Activated T-helper 2 cell treated with anti-CD3 and anti-CD28 coated beads, Interferon-gamma antibody, Interleukin-2, Interleukin-4, amounts not matched to agents 10 μg/mL and 5 μg/mL and 100 μg/mL, durations not matched to agents 14 hours and 24 hours and 36 hours (primary cell): ENCODE measurements around the gene USP15. TPM values are rescaled to one million over a fixed set of nuclear protein-coding genes. Genes with fewer than 3 reads are reported as not detected.
"Not testable (repeated sequence)": the region's sequence is repeated elsewhere in the genome, so short reads cannot be mapped to it uniquely, and the experiment has no call there.

Experiments
- DNase-seq: peaks from one replicate; pipeline ENCODE4 v3.0.0; 2021; ENCODE audit warnings: low spot score
- H3K27ac Mint-ChIP-seq: one replicate; pipeline ENCODE4 v1.8.0; 2021; ENCODE audit warnings: mixed read lengths
- H3K27me3 Mint-ChIP-seq: one replicate; pipeline ENCODE4 v1.8.0; 2021; ENCODE audit warnings: low read depth, mixed read lengths
- H3K36me3 Mint-ChIP-seq: one replicate; pipeline ENCODE4 v1.8.0; 2021; ENCODE audit warnings: low read depth, mixed read lengths
- H3K4me1 Mint-ChIP-seq: one replicate; pipeline ENCODE4 v1.8.0; 2021; ENCODE audit warnings: low read depth, mixed read lengths
- H3K4me3 Mint-ChIP-seq: one replicate; pipeline ENCODE4 v1.8.0; 2021; ENCODE audit warnings: low read depth, mild to moderate bottlenecking, moderate library complexity, mixed read lengths
- H3K9me3 Mint-ChIP-seq: one replicate; pipeline ENCODE4 v1.8.0; 2021; ENCODE audit warnings: mixed read lengths
- intact Hi-C: fragments of 100-400 bp; cut with micrococcal nuclease; formaldehyde crosslinking; loops from one replicate; pipeline ENCODE4 v1.15.1; 2023
- total RNA-seq: library from RNA; stranded (reverse); gene quantifications from 2 replicates; pipeline ENCODE4 v1.2.3, GENCODE V29; 2022

USP15 gene
- total RNA-seq, 1 donor from 2014 or later = 82.4 TPM

GRCh38 chr12:62345667-62346066 is 85.5 kb downstream of the USP15 start:
- Mint-ChIP-seq H3K27me3 (no peaks in the 10 kb centered on the region), H3K27ac (no peak overlapping the region), H3K4me1 (peaks cover 14% of the 10 kb centered on the region), H3K4me3 (no peak overlapping the region), H3K36me3 (peaks cover 69% of the 10 kb centered on the region), H3K9me3 (peaks cover 21% of the 10 kb centered on the region)
- intact Hi-C loops = loop anchor here (5.0 kb wide), 2 partner anchors 43 to 83 kb away; partner anchors contain the start of gene USP15
- DNase-seq = no peak

- H3K27ac Mint-ChIP-seq = no peak overlapping the region
- intact Hi-C loops = loop anchor here (5.0 kb wide), 2 partner anchors 45 to 85 kb away; partner anchors contain the start of gene USP15
- no peaks in the 10 kb centered on the region for H3K27me3 Mint-ChIP-seq
- H3K4me1 Mint-ChIP-seq = peaks cover 12% of the 10 kb centered on the region
- H3K36me3 Mint-ChIP-seq = peaks cover 59% of the 10 kb centered on the region
- no peak overlapping the region for H3K4me3 Mint-ChIP-seq
- DNase-seq = no peak
- H3K9me3 Mint-ChIP-seq = peaks cover 16% of the 10 kb centered on the region
Observed at GRCh38 chr12:62346817-62347216, 86.6 kb downstream of the USP15 start.

GRCh38 chr12:62347922-62348650 is 87.9 kb downstream of the USP15 start:
- intact Hi-C loops = loop anchor here (5.0 kb wide), 2 partner anchors 46 to 86 kb away; partner anchors contain the start of gene USP15

GRCh38 chr12:62350554-62350953 is 90.3 kb downstream of the USP15 start:
- Mint-ChIP-seq H3K4me1 (peaks cover 10% of the 10 kb centered on the region), H3K4me3 (no peak overlapping the region), H3K9me3 (peaks cover 4% of the 10 kb centered on the region), H3K27ac (no peak overlapping the region), H3K27me3 (no peaks in the 10 kb centered on the region), H3K36me3 (peaks cover 35% of the 10 kb centered on the region)
- DNase-seq = no peak
- intact Hi-C loops = no loop called here

More at GRCh38 chr12:62347922-62348650, 87.9 kb downstream of the USP15 start:
- no peak overlapping the region for H3K4me3 Mint-ChIP-seq
- H3K9me3 Mint-ChIP-seq = peaks cover 16% of the 10 kb centered on the region
- H3K4me1 Mint-ChIP-seq = peaks cover 9% of the 10 kb centered on the region
- DNase-seq = no peak
- no peaks in the 10 kb centered on the region for H3K27me3 Mint-ChIP-seq
- no peak overlapping the region for H3K27ac Mint-ChIP-seq
- H3K36me3 Mint-ChIP-seq = peaks cover 46% of the 10 kb centered on the region

GRCh38 chr12:62351326-62351725 is 91.1 kb downstream of the USP15 start:
- Mint-ChIP-seq H3K4me3 (no peak overlapping the region), H3K9me3 (no peaks in the 10 kb centered on the region), H3K27me3 (no peaks in the 10 kb centered on the region), H3K4me1 (peaks cover 12% of the 10 kb centered on the region), H3K27ac (no peak overlapping the region), H3K36me3 (peaks cover 37% of the 10 kb centered on the region)
- no peak for DNase-seq
- intact Hi-C loops = no loop called here

GRCh38 chr12:62361048-62361447 is 100.8 kb downstream of the USP15 start:
- peaks cover 48% of the 10 kb centered on the region for H3K36me3 Mint-ChIP-seq
- no peak overlapping the region for H3K4me3 Mint-ChIP-seq
- DNase-seq = no peak
- intact Hi-C loops = no loop called here
- peaks cover 3% of the 10 kb centered on the region for H3K4me1 Mint-ChIP-seq
- H3K27me3 Mint-ChIP-seq = no peaks in the 10 kb centered on the region
- H3K9me3 Mint-ChIP-seq = peaks cover 7% of the 10 kb centered on the region
- no peak overlapping the region for H3K27ac Mint-ChIP-seq

- no peaks in the 10 kb centered on the region for H3K27me3 Mint-ChIP-seq
- peaks cover 5% of the 10 kb centered on the region for H3K4me1 Mint-ChIP-seq
- no peak overlapping the region for H3K27ac Mint-ChIP-seq
- H3K4me3 Mint-ChIP-seq = no peak overlapping the region
- peaks cover 7% of the 10 kb centered on the region for H3K9me3 Mint-ChIP-seq
- H3K36me3 Mint-ChIP-seq = peaks cover 64% of the 10 kb centered on the region
- DNase-seq = no peak
- intact Hi-C loops = no loop called here
Observed at GRCh38 chr12:62363506-62363905, 103.3 kb downstream of the USP15 start.

- H3K27ac Mint-ChIP-seq, intact Hi-C loops, H3K4me3 Mint-ChIP-seq, H3K27me3 Mint-ChIP-seq, H3K9me3 Mint-ChIP-seq, H3K4me1 Mint-ChIP-seq, DNase-seq: not testable (repeated sequence)
- H3K36me3 Mint-ChIP-seq = peaks cover 64% of the 10 kb centered on the region
Observed at GRCh38 chr12:62364697-62365096, 104.5 kb downstream of the USP15 start.

GRCh38 chr12:62365846-62366245 is 105.6 kb downstream of the USP15 start:
- intact Hi-C loops, H3K27me3 Mint-ChIP-seq, H3K27ac Mint-ChIP-seq, H3K4me3 Mint-ChIP-seq, DNase-seq, H3K9me3 Mint-ChIP-seq: not testable (repeated sequence)
- Mint-ChIP-seq H3K4me1 (peaks cover 15% of the 10 kb centered on the region), H3K36me3 (peaks cover 73% of the 10 kb centered on the region)

- intact Hi-C loops, H3K27ac Mint-ChIP-seq, H3K4me3 Mint-ChIP-seq, H3K9me3 Mint-ChIP-seq, DNase-seq, H3K27me3 Mint-ChIP-seq: not testable (repeated sequence)
- H3K4me1 Mint-ChIP-seq = peaks cover 19% of the 10 kb centered on the region
- H3K36me3 Mint-ChIP-seq = peaks cover 65% of the 10 kb centered on the region
Observed at GRCh38 chr12:62368430-62369223, 108.4 kb downstream of the USP15 start.

- Mint-ChIP-seq H3K27ac (no peak overlapping the region), H3K36me3 (peaks cover 51% of the 10 kb centered on the region), H3K4me1 (peaks cover 28% of the 10 kb centered on the region), H3K4me3 (no peak overlapping the region), H3K9me3 (no peaks in the 10 kb centered on the region), H3K27me3 (no peaks in the 10 kb centered on the region)
- DNase-seq = no peak
- intact Hi-C loops = no loop called here
Observed at GRCh38 chr12:62370189-62370588, 110.0 kb downstream of the USP15 start.

- Mint-ChIP-seq H3K36me3 (peaks cover 42% of the 10 kb centered on the region), H3K27ac (no peak overlapping the region), H3K4me1 (peaks cover 27% of the 10 kb centered on the region), H3K27me3 (no peaks in the 10 kb centered on the region), H3K9me3 (no peaks in the 10 kb centered on the region), H3K4me3 (no peak overlapping the region)
- DNase-seq = no peak
- intact Hi-C loops = no loop called here
Observed at GRCh38 chr12:62371661-62372060, 111.5 kb downstream of the USP15 start.

- no peak for DNase-seq
- no peak overlapping the region for H3K27ac Mint-ChIP-seq
- H3K9me3 Mint-ChIP-seq = no peaks in the 10 kb centered on the region
- H3K36me3 Mint-ChIP-seq = peaks cover 39% of the 10 kb centered on the region
- intact Hi-C loops = no loop called here
- H3K4me1 Mint-ChIP-seq = peaks cover 27% of the 10 kb centered on the region
- H3K27me3 Mint-ChIP-seq = no peaks in the 10 kb centered on the region
- no peak overlapping the region for H3K4me3 Mint-ChIP-seq
Observed at GRCh38 chr12:62372134-62372533, 111.9 kb downstream of the USP15 start.
